ENCODE results near the gene EXOSC2.

Gene EXOSC2, protein sequence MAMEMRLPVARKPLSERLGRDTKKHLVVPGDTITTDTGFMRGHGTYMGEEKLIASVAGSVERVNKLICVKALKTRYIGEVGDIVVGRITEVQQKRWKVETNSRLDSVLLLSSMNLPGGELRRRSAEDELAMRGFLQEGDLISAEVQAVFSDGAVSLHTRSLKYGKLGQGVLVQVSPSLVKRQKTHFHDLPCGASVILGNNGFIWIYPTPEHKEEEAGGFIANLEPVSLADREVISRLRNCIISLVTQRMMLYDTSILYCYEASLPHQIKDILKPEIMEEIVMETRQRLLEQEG

DNA sequence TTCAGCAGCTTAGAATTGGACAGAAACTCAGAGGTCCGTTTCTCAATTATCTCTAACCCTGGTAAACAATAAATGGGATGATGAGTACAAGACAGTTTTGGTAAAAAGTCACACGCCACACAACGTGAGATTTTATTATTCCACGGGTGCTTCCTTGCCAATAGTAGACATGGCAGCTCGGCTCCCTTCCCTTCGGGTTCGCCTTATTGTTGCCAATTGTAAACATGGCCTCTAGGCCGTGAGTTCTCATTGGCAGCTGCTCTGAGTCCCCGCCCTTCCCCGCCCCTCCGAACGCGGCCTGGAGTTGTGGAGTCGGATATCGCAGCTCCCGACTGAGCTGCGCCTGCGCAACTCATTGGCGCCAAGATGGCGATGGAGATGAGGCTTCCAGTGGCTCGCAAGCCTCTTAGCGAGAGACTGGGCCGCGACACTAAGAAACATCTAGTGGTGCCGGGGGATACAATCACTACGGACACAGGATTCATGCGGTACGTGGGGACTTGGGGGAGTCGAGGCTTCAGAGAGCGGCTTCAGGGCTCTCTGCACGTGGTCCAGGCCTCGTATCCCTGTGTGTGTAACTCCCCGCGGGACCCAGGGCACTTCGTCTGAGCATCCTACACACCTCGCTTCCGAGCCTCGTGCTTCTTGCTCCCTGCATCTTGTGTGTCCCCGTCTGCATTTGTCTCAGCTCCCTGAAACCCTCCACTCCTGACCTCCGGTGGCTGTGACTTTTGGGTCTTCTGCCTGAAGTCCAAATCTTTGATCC, at the start of gene EXOSC2:
Gene EXOSC2, plus strand, starts transcription at position 355 of the 766 bp plus-strand sequence. Its CDS starts 12 bp downstream, at position 367.
- DNase-seq (ENCODE audit: low read depth), result peak; percentile 99
- H3K4me3 ChIP-seq (ENCODE audit: low read length), result peak within 1 kb of the TSS; percentile 94
- TF ChIP-seq, protein P1, sequence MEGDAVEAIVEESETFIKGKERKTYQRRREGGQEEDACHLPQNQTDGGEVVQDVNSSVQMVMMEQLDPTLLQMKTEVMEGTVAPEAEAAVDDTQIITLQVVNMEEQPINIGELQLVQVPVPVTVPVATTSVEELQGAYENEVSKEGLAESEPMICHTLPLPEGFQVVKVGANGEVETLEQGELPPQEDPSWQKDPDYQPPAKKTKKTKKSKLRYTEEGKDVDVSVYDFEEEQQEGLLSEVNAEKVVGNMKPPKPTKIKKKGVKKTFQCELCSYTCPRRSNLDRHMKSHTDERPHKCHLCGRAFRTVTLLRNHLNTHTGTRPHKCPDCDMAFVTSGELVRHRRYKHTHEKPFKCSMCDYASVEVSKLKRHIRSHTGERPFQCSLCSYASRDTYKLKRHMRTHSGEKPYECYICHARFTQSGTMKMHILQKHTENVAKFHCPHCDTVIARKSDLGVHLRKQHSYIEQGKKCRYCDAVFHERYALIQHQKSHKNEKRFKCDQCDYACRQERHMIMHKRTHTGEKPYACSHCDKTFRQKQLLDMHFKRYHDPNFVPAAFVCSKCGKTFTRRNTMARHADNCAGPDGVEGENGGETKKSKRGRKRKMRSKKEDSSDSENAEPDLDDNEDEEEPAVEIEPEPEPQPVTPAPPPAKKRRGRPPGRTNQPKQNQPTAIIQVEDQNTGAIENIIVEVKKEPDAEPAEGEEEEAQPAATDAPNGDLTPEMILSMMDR (conservative IDR thresholded peaks at IDR 0.05; ENCODE audit: low read length), result no peak

DNA sequence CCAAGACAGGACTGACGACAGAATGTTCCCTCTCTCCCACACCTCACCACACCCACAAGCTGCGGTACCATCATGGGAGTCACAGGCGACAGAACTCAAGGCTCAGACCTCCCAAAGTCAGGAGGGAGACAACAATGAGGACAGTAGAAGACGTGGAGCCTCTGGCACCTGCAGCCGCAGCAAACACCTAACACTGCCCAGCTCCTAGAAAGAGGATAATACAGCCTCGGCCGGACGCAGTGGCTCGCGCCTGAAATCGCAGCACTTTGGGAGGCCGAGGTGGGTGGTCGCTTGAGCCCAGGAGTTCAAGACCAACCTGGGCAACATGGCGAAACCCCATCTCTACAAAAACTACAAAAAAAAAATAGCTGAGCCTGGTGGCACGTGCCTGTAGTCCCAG, 42.4 kb upstream of the EXOSC2 start:
- TF ChIP-seq, protein P1 (conservative IDR thresholded peaks at IDR 0.05; ENCODE audit: low read length), result no peak
- H3K4me3 ChIP-seq (ENCODE audit: low read length), result no peak overlapping the region
- no peak for DNase-seq (ENCODE audit: low read depth)

DNA sequence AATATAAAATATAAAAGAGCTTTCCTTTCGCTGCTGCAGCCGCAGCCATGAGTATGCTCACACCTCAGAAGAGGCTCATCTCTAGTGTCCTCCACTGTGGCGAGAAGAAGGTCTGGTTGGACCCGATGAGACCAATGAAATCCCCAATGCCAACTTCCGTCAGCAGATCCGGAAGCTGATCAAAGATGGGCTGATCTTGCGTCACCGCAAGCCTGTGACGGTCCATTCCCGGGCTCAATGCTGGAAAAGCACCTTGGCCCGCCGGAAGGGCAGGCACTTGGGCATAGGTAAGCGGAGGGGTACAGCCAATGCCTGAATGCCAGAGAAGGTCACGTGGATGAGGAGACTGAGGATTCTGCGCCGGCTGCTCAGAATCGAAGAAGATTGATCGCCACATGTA, 41.8 kb upstream of the EXOSC2 start:
- TF ChIP-seq, protein P1 (conservative IDR thresholded peaks at IDR 0.05; ENCODE audit: low read length), result no peak
- no peak for DNase-seq (ENCODE audit: low read depth)
- no peak overlapping the region for H3K4me3 ChIP-seq (ENCODE audit: low read length)

DNA sequence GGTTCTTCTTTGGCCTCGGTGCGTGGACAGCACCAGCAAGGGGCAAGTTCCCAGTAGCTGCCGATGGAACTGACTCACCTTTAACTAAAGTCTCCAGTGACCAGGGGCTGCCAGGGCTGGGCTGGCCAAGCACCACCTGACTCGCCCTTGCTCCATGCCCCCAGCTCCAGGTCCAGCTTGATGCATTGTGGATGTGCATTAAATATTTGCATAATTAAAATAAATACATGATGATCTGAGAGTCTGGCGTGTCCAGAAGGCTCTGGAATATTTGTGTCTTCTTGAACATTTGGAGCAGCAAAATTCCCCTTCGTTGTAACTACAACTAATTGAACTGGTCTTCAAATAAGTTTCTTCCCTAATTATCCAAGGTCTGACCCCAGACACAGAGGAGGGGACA, 38.7 kb upstream of the EXOSC2 start:
- TF ChIP-seq, protein P1 (conservative IDR thresholded peaks at IDR 0.05; ENCODE audit: low read length), result no peak
- no peak overlapping the region for H3K4me3 ChIP-seq (ENCODE audit: low read length)

DNA sequence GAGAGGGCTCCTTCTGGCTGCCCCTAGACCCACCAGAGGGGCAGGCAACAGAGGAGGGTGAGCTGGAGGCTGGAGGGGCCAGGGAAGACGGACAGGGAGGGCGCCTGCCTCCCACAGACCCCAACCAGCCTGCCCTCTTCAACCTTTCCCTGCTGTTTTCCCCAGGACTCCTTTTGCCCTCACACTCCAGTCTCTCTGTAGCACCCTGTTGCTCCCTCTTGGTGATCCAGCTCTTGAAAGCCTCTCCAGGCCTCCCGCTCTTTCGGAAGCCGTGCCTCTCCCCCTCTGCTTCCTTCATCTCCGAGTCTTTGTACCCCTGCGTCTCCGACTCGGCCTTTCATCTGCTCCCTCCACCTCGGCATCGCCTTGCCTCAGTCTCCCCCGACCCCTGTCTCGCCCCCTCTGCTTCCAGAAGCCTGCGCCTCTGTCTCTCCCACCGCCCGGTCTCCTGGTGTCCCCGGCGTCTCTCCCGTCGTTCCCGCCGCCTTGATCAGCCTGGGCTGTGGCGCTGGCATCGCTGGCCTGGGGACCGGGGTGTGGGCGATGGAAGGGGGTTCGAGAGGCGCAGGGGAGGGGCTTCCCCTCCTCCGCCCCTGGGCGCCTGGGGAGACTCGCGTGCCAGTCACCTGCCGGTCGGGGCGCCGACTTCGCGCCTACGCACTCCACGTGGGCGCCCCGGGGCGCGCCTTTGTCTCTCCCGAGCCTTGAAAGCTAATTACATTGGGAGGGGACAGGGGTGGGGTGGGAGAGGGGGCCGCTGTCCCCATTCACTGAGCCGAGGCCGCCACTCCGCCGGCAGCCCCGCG, 34.5 kb upstream of the EXOSC2 start:
- TF ChIP-seq, protein P1 (conservative IDR thresholded peaks at IDR 0.05; ENCODE audit: low read length), result no peak
- H3K4me3 ChIP-seq (ENCODE audit: low read length), result no peak overlapping the region
- no peak for DNase-seq (ENCODE audit: low read depth)

More for the DNA sequence above, 38.7 kb upstream of the EXOSC2 start:
- DNase-seq (ENCODE audit: low read depth), result no peak

DNA sequence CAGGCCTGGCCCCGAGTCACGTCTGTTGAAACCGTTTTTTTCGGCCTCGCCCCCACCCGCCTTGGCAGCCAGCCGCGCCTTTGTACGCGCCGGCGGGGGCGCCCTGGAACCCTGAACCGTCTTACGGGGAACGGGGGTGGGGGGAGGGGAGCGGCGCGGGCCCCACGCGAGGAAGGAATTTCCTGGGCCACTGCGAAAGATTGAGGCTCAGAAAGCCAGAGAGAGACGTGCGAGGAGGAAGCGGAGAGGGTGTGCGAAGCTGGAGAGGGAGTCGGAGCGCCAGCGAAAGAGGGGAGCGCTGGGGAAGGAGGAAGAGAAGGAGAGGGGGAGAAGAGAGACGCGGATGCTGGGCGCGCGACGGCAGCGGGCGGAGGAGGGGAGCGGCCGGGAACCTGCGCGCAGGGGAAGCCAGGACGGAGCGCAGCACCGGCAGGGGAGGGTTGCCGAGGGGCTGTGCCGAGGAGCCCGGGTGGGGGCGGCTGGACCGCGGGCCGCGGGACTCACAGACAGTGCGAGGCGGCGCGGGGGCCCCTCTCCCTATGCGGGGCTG, 33.8 kb upstream of the EXOSC2 start:
- DNase-seq (ENCODE audit: low read depth), result no peak
- TF ChIP-seq, protein P1 (conservative IDR thresholded peaks at IDR 0.05; ENCODE audit: low read length), result no peak
- no peak overlapping the region for H3K4me3 ChIP-seq (ENCODE audit: low read length)
